ENCODE results near the gene RNU4-1. TPM values are rescaled to one million over a fixed set of nuclear protein-coding genes. Genes with fewer than 3 reads are reported as not detected.
"Not testable (repeated sequence)": the region's sequence is repeated elsewhere in the genome, so short reads cannot be mapped to it uniquely, and the experiment has no call there.

The RNU4-1 gene
- 1,438 TPM for total RNA-seq
- long read RNA-seq: 0 reads

GRCh38 chr12:120292661-120293531, at the start of gene RNU4-1:
Gene RNU4-1, minus strand, starts transcription at chr12:120293237.
- intact Hi-C loops (cut with micrococcal nuclease): no loop called here
- ATAC-seq (peak; percentile 65), DNase-seq (no peak)

DNA sequence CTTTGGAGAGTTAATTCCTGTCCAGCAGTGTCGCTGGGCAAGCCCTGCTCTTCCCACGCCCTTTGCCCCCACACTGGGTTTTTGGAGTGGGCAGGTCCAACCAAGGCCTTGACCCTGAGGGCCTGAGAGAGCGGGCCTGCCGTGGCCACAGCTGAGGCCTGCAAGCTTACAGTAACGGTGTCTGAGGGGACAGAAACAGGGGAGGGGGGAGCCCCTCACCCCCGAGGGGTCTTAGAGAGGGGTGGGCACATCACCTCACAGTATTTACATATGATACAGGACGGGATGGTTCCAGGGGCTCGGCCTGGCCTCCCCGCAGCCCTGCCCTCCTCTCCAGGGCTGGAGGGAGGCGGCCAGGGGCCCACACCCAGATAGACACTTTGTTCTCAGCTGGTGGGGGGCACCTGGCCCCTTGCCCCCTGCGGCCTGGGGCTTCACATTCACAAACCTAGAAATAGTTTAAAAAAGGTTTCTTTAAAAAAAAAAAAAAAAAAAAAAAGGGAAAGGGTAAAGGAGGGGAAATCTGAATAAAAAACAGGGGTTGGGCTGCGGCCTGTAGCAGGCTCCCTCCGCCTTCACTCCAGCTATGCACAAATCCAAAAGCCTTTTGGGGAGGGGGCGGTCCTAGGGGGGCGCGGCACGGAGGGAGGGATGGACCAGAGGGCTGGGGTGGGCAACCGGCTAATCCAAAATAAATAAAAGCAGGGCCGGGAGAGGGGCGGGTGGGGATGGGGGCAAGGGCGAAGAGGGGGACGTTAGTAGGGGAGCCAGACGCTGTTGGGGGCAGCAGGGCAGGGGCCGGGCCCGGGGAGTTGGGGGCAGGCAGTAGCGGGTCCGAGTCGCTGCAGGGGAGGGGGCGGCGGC, 49.4 kb upstream of the RNU4-1 start:
- intact Hi-C loops (cut with micrococcal nuclease): no loop called here
- ATAC-seq (no peak), DNase-seq (no peak)

DNA sequence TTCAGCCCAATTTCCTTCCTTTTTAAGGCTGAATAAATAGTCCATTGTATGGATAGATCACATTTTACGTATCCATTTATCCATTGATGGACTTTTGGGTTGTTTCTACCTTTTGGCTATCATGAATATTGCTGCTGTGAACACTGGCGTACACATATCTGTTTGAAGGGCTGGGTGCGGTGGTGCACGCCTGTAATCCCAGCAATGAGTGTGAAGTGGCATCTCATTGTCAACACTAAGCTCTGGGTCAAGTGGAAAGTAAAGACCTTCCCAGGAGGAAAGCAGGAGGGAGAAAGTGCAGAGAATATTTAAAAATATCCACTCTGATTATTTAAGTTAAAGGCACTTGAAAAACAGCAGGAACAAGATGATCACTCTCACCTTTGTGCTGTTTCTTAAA, 46.2 kb upstream of the RNU4-1 start:
- intact Hi-C loops (cut with micrococcal nuclease): no loop called here
- no peak for ATAC-seq
- no peak for DNase-seq

GRCh38 chr12:120337730-120338129, 44.7 kb upstream of the RNU4-1 start:
- ATAC-seq (no peak), DNase-seq (no peak)
- intact Hi-C loops (cut with micrococcal nuclease): no loop called here

- DNase-seq; intact Hi-C loops (cut with micrococcal nuclease); ATAC-seq: not testable (repeated sequence)
These were observed 43.4 kb upstream of the RNU4-1 start for GRCh38 chr12:120336392-120336791.

DNA sequence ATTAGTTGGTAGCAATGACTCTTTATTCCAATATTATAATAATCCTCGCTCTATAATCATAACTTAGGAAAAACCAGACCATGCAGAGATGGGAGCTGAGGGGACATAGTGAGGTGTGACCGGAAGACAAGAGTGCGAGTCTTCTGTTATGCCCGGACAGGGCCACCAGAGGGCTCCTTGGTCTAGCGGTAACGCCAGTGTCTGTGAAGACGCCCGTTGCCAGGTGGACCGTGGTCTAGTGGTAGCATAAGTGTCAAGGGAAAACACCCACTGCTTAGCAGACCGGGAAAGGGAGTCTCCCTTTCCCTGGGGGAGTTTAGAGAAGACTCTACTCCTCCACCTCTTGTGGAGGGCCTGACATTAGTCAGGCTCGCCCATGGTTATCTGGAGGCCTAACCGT, 42.4 kb upstream of the RNU4-1 start:
- ATAC-seq; intact Hi-C loops (cut with micrococcal nuclease): not testable (repeated sequence)
- peak; percentile 80 for DNase-seq

DNA sequence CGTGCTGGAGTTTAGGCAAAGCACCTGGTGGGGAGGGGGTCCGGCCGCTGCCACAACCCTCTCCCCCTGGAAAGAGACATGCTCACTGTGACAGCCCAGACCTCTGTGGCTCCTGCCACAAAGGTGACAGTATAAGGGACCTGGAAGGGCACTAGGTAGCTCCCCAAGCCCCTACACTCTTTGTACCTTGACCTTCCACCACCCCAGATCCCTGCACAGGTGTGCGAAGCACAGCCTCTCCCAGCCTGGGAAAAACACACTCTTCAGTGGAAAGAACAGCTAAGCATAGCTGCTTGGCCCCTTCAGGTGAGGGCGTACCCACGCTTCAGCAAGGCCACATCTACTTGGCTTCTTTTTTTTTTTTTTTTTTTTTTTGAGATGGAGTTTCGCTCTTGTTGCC, 39.5 kb upstream of the RNU4-1 start:
- DNase-seq (no peak), ATAC-seq (no peak)
- intact Hi-C loops (cut with micrococcal nuclease): no loop called here

- intact Hi-C loops (cut with micrococcal nuclease): no loop called here
- ATAC-seq: no peak
- DNase-seq: no peak
These were observed 39.0 kb upstream of the RNU4-1 start for GRCh38 chr12:120332041-120332440.

- ATAC-seq (no peak), DNase-seq (no peak)
- intact Hi-C loops (cut with micrococcal nuclease): no loop called here
These were observed 38.4 kb upstream of the RNU4-1 start for GRCh38 chr12:120331390-120331789.

GRCh38 chr12:120328228-120328627, 35.2 kb upstream of the RNU4-1 start:
- intact Hi-C loops (cut with micrococcal nuclease): no loop called here
- DNase-seq: no peak

DNA sequence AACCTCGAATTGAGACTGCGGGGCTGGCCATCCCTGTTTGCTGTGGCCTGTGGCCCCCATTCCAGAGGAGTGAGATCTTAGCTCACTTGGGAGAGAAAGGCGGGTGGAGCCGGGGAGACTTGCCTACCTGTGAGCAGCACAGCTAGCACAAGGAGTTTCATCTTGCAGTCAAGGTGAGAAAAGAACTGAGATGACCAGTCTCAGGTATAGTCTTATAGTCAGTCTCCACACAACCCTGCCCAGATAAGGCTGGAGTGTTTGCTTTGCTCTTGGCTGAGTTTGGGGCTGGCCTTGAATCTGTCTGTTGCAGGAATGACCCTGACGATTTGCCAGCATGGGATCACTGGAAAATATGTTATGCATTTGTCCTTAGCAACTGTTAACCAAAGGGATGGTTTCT, 34.6 kb upstream of the RNU4-1 start, which contains the start of gene PLA2G1B:
PLA2G1B (minus strand) TSS at position 187 of the 400 bp plus-strand sequence; CDS start at position 161, 26 bp downstream.
- ATAC-seq (no peak), DNase-seq (no peak)
- intact Hi-C loops (cut with micrococcal nuclease): no loop called here

More at GRCh38 chr12:120328228-120328627, 35.2 kb upstream of the RNU4-1 start:
- ATAC-seq: no peak

- ATAC-seq (no peak), DNase-seq (no peak)
- intact Hi-C loops (cut with micrococcal nuclease): no loop called here
These were observed 31.9 kb upstream of the RNU4-1 start for GRCh38 chr12:120324841-120325417.

- intact Hi-C loops (cut with micrococcal nuclease): no loop called here
- ATAC-seq (no peak), DNase-seq (no peak)
These were observed 30.7 kb upstream of the RNU4-1 start for GRCh38 chr12:120323772-120324171.

DNA sequence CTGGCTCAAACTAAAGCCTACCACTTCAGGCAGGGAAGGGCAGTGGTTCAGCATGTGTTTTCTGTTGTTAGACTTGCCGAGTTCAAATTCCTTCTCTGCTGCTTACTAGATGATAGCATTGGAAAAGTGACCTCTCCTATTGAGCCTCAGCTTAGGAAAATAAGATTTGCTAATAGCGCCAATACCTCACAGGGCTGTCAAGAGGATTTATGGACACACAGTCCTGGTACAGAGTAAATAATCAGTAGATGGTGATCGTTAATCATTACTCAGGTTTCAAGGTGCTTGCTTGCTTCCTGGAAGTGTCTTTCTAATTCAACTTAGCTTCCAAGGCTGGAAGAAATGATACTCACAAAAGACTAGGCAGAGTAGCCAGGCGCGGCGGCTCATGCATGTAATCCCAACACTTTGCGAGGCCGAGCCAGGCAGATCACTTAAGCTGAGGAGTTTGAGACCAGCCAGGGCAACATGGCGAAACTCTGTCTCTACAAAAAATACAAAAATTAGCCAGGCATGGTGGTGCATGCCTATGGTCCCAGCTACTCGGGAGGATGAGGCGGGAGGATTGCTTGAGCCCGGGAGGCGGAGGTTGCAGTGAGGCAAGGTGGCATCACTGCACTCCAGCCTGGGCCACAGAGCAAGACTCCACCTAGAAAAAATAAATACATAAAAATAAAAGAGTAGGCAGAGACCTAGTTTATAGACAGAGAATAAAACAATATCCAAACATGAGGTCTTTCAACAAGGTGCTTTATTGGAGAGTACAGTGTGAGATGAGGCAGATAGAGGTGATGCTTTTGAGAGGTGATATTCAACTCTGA, 28.6 kb upstream of the RNU4-1 start:
- intact Hi-C loops (cut with micrococcal nuclease): no loop called here
- ATAC-seq (no peak), DNase-seq (no peak)

GRCh38 chr12:120317224-120318105, 24.4 kb upstream of the RNU4-1 start:
- ATAC-seq (peak; percentile 99), DNase-seq (peak; percentile 100)
- intact Hi-C loops (cut with micrococcal nuclease): no loop called here

DNA sequence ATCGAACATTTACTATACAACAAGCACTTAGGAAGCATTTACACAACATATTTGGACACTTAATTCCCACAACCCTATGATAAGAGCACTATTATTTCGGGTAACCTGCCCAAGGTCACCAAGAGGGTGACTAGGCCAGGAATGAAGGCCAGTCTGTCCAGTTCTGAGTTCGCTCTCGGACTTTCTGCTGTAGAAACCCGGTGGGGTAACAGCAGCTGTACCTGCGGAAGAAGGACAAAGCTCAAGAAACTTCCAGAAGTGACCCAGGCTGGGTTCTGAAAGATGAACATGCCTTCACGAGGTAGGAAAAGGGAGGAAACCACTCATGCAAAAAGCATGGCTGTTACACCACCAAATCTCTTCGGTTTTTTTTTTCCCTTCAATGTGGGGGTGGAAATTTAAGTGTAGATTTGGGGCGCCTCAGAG, 23.8 kb upstream of the RNU4-1 start:
- intact Hi-C loops (cut with micrococcal nuclease): no loop called here
- DNase-seq (no peak), ATAC-seq (peak; percentile 5)

DNA sequence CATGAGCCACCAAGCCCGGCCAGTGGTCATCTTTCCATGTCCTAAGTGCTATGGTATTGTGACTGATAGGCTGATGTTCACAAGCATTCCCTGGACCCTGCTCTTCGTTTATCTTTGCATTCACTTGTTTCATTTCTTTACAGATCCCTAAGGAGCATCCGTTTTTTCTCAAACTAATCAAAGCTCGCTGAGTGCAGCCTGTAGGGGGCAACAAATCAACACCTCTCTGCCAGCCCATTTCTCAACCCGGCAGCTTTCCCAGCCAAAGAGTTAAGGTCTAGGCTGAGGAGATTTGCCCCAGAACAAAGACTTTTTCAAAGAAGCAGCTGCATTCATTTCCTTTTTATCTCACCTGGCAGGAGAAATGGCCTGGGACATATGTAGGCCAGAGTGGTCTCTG, 21.2 kb upstream of the RNU4-1 start:
- intact Hi-C loops (cut with micrococcal nuclease): no loop called here
- ATAC-seq (no peak), DNase-seq (no peak)
